GM23338 (cell line): Measurements from ENCODE around the gene EML4. TPM values are rescaled to one million over a fixed set of nuclear protein-coding genes. Genes with fewer than 3 reads are reported as not detected.
"Not testable (repeated sequence)": the region's sequence is repeated elsewhere in the genome, so short reads cannot be mapped to it uniquely, and the experiment has no call there.

Experiments used
- ATAC-seq: fragments of 200-7000 bp; cut with Tn5 transposase; 3 replicates; pipeline ENCODE4 v1.9.1; 2020
- DNase-seq: peaks from one replicate; pipeline ENCODE4 v3.0.0-alpha.2; 2015; ENCODE audit warnings: low spot score
- H2AFZ ChIP-seq: fragments of 200-600 bp; sonication (generic); 2 replicates; pipeline ENCODE4 v1.8.0; 2016; ENCODE audit warnings: antibody characterized with exemption, mild to moderate bottlenecking, moderate library complexity
- H3F3A ChIP-seq: fragments of 200-600 bp; sonication (generic); replicated peaks from 2 replicates; pipeline ENCODE4 v1.8.0; 2017; ENCODE audit warnings: antibody characterized with exemption, mixed run types, low read depth
- H3K27ac ChIP-seq: fragments of 200-600 bp; sonication (generic); 2 replicates; pipeline ENCODE4 v1.6.1; 2016; ENCODE audit warnings: low read depth
- H3K27me3 ChIP-seq: fragments of 200-600 bp; sonication (generic); 2 replicates; pipeline ENCODE4 v1.8.0; 2016; ENCODE audit warnings: mild to moderate bottlenecking, mixed run types, moderate library complexity; ENCODE audit not compliant: insufficient read depth
- H3K36me3 ChIP-seq: fragments of 200-600 bp; sonication (generic); 2 replicates; pipeline ENCODE4 v1.8.0; 2016; ENCODE audit warnings: mild to moderate bottlenecking; ENCODE audit not compliant: insufficient read depth
- H3K4me1 ChIP-seq: fragments of 200-600 bp; sonication (generic); 2 replicates; pipeline ENCODE4 v1.8.0; 2016; ENCODE audit warnings: mild to moderate bottlenecking, moderate library complexity; ENCODE audit not compliant: insufficient read depth
- H3K4me2 ChIP-seq: fragments of 200-600 bp; sonication (generic); 2 replicates; pipeline ENCODE4 v1.7.1; 2017; ENCODE audit warnings: mixed run types
- H3K4me3 ChIP-seq: fragments of 200-600 bp; sonication (generic); 2 replicates; pipeline ENCODE4 v1.6.1; 2016; ENCODE audit warnings: mixed run types
- H3K79me2 ChIP-seq: fragments of 200-600 bp; sonication (generic); replicated peaks from 2 replicates; pipeline ENCODE4 v1.8.0; 2017; ENCODE audit warnings: mild to moderate bottlenecking; ENCODE audit not compliant: insufficient read depth
- H3K9me2 ChIP-seq: fragments of 200-600 bp; sonication (generic); 2 replicates; pipeline ENCODE4 v1.8.0; 2017; ENCODE audit not compliant: insufficient read depth
- H4K20me1 ChIP-seq: fragments of 200-600 bp; sonication (generic); replicated peaks from 2 replicates; pipeline ENCODE4 v1.8.0; 2017; ENCODE audit warnings: mild to moderate bottlenecking; ENCODE audit not compliant: insufficient read depth
- H3K27ac Mint-ChIP-seq: 2 replicates; pipeline ENCODE4 v1.8.0; 2020; ENCODE audit warnings: inconsistent platforms, mild to moderate bottlenecking, moderate library complexity, mixed read lengths
- H3K27me3 Mint-ChIP-seq: 3 replicates; pipeline ENCODE4 v1.8.0; 2022; ENCODE audit warnings: low read depth, mild to moderate bottlenecking, moderate library complexity, mixed read lengths, inconsistent platforms; ENCODE audit not compliant: insufficient read depth, poor library complexity
- H3K36me3 Mint-ChIP-seq: 3 replicates; pipeline ENCODE4 v1.8.0; 2021; ENCODE audit warnings: low read depth, mild to moderate bottlenecking, inconsistent platforms, moderate library complexity, mixed read lengths
- H3K4me1 Mint-ChIP-seq: 3 replicates; pipeline ENCODE4 v1.8.0; 2020; ENCODE audit warnings: mild to moderate bottlenecking, inconsistent platforms, mixed read lengths
- H3K4me3 Mint-ChIP-seq: 3 replicates; pipeline ENCODE4 v1.8.0; 2021; ENCODE audit warnings: moderate library complexity, mild to moderate bottlenecking, inconsistent platforms, mixed read lengths
- H3K9me3 Mint-ChIP-seq: 3 replicates; pipeline ENCODE4 v1.8.0; 2020; ENCODE audit warnings: moderate library complexity, mild to moderate bottlenecking, inconsistent platforms, mixed read lengths
- CREB1 ChIP-seq: fragments of 250-450 bp; sonication (Bioruptor Pico); IDR thresholded peaks from 2 replicates; pipeline ENCODE4 v1.5.0; 2020; ENCODE audit warnings: low read depth, mild to moderate bottlenecking, moderate library complexity
- CTCF ChIP-seq, 2 experiments: fragments of 200-600 bp in 1 of 2; sonication (generic) in 1 of 2; conservative IDR thresholded peaks; 2 replicates each; pipeline versions ENCODE4 v1.5.1 to v1.6.1; 2016 to 2017; ENCODE audit warnings: antibody characterized with exemption in 2 of 2, low read depth in 2 of 2, mild to moderate bottlenecking in 2 of 2, moderate library complexity in 1 of 2
- ETS1 ChIP-seq: IDR thresholded peaks from 2 replicates; pipeline ENCODE4 v1.6.1; 2016; ENCODE audit warnings: antibody characterized with exemption
- EZH2phosphoT487 ChIP-seq: fragments of 200-600 bp; sonication (generic); IDR thresholded peaks from one replicate; pipeline ENCODE4 v1.8.1; 2018; ENCODE audit warnings: antibody characterized with exemption; ENCODE audit not compliant: unreplicated experiment
- JUNB ChIP-seq: IDR thresholded peaks from one replicate; pipeline ENCODE4 v1.6.1; 2016; ENCODE audit warnings: antibody characterized with exemption; ENCODE audit not compliant: unreplicated experiment
- POLR2AphosphoS5 ChIP-seq: IDR thresholded peaks from 2 replicates; pipeline ENCODE4 v1.6.1; 2016; ENCODE audit warnings: antibody characterized with exemption, low read depth
- ZNF114 ChIP-seq: fragments of 250-450 bp; sonication (Bioruptor Pico); IDR thresholded peaks from 2 replicates; pipeline ENCODE4 v1.5.0; 2020; ENCODE audit warnings: mild to moderate bottlenecking, moderate library complexity
- ZNF462 ChIP-seq: fragments of 250-450 bp; sonication (Bioruptor Pico); IDR thresholded peaks from 2 replicates; pipeline ENCODE4 v1.5.0; 2020; ENCODE audit warnings: mild to moderate bottlenecking, moderate library complexity
- polyA plus RNA-seq: library from polyadenylated mRNA; unstranded; fragments of >200 nt; fragmentation: Nextera tagmentation; extraction: Ambion mirVana; gene quantifications from 2 replicates; pipeline ENCODE4 v1.2.1, GENCODE V29; 2016
- total RNA-seq: library from RNA; depleted of rRNA; stranded (reverse); fragments of >200 nt; shearing (Covaris generic); gene quantifications from 2 replicates; pipeline ENCODE4 v1.2.3, GENCODE V29; 2014

EML4 gene
- total and polyA plus RNA-seq, 2 experiments from 2014 or later, result 65.3 to 115 TPM

GRCh38 chr2:42268528-42269151, 99.5 kb downstream of the EML4 start:
- Histone ChIP-seq H4K20me1 (no peaks in the 10 kb centered on the region), H2AFZ (no peak overlapping the region), H3K4me3 (no peak overlapping the region), H3K27ac (no peak overlapping the region), H3K27me3 (no peaks in the 10 kb centered on the region), H3K79me2 (no peaks in the 10 kb centered on the region), H3K4me1 (no peaks in the 10 kb centered on the region), H3K36me3 (no peaks in the 10 kb centered on the region), H3F3A (no peaks in the 10 kb centered on the region), H3K9me2 (no peaks in the 10 kb centered on the region), H3K4me2 (no peak overlapping the region)
- Mint-ChIP-seq H3K36me3 (peaks cover 4% of the 10 kb centered on the region; the same call in 1 of the 3 replicates), H3K9me3 (no peaks in the 10 kb centered on the region), H3K4me1 (peaks cover 2% of the 10 kb centered on the region; the same call in 1 of the 3 replicates), H3K27me3 (peaks cover 2% of the 10 kb centered on the region), H3K27ac (peak overlapping the region; percentile 8; the same call in 1 of the 2 replicates), H3K4me3 (no peak overlapping the region)
- TF ChIP-seq ZNF462 (CRISPR knock-in tag), result no peak
- TF ChIP-seq ETS1, result no peak
- no peak for TF ChIP-seq JUNB
- TF ChIP-seq CREB1 (CRISPR knock-in tag), result no peak
- no peak for ATAC-seq
- DNase-seq, result no peak

GRCh38 chr2:42270757-42271156, 101.6 kb downstream of the EML4 start:
- H4K20me1 ChIP-seq, result no peaks in the 10 kb centered on the region
- TF ChIP-seq EZH2phosphoT487 (no peak), POLR2AphosphoS5 (no peak), JUNB (no peak), ZNF114 (CRISPR knock-in tag) (no peak), CREB1 (CRISPR knock-in tag) (no peak), CTCF (conservative IDR thresholded peaks at IDR 0.05; ENCODE audit: low read depth in 2 of 2) (no peak)
- no peaks in the 10 kb centered on the region for H3K36me3 ChIP-seq
- no peaks in the 10 kb centered on the region for H3K4me1 ChIP-seq
- no peak overlapping the region for H3K4me3 ChIP-seq
- Mint-ChIP-seq H3K4me3 (no peak overlapping the region), H3K27me3 (no peaks in the 10 kb centered on the region), H3K4me1 (no peaks in the 10 kb centered on the region), H3K27ac (no peak overlapping the region), H3K9me3 (no peaks in the 10 kb centered on the region), H3K36me3 (0 out of 3 replicates have a peak, but pooled peaks cover under 1% of the 10 kb centered on the region)
- H3K9me2 ChIP-seq, result no peaks in the 10 kb centered on the region
- H3F3A ChIP-seq, result no peaks in the 10 kb centered on the region
- no peaks in the 10 kb centered on the region for H3K27me3 ChIP-seq
- H3K27ac ChIP-seq, result no peak overlapping the region
- no peak for DNase-seq
- H3K4me2 ChIP-seq, result no peak overlapping the region
- no peaks in the 10 kb centered on the region for H3K79me2 ChIP-seq
- no peak for ATAC-seq
- H2AFZ ChIP-seq, result no peak overlapping the region

GRCh38 chr2:42271246-42271645, 102.1 kb downstream of the EML4 start:
- ATAC-seq, result not testable (repeated sequence)

More at GRCh38 chr2:42271246-42271645, 102.1 kb downstream of the EML4 start:
- H3K27me3 Mint-ChIP-seq, H3K4me2 ChIP-seq, H3K9me2 ChIP-seq, H3K27ac ChIP-seq, H3K9me3 Mint-ChIP-seq, H4K20me1 ChIP-seq, H3K4me1 Mint-ChIP-seq, H3K4me1 ChIP-seq, H3K4me3 Mint-ChIP-seq, H2AFZ ChIP-seq, H3F3A ChIP-seq, H3K27ac Mint-ChIP-seq, H3K4me3 ChIP-seq, H3K36me3 Mint-ChIP-seq, H3K27me3 ChIP-seq, H3K36me3 ChIP-seq, H3K79me2 ChIP-seq, DNase-seq: not testable (repeated sequence)
